ENCODE measurements around the gene FBN1.

FBN1 gene

GRCh38 chr15:48584090-48584811, 61.3 kb downstream of the FBN1 start:
- WGBS (ENCODE audit: extremely low coverage, insufficient coverage, low lambda C conversion rate), result no CpG with 5 or more reads among the region's 5 CpGs
- H4K8ac ChIP-seq (ENCODE audit: low read depth, low read length), result no peak overlapping the region
- no peak overlapping the region for H2BK5ac ChIP-seq (ENCODE audit: low read length)
- no peak overlapping the region for H3K9ac ChIP-seq (ENCODE audit: low read length)
- H3K4me2 ChIP-seq (ENCODE audit: low read length), result no peak overlapping the region
- H3K4me3 ChIP-seq (ENCODE audit: low read length), result no peak overlapping the region
- H3K23ac ChIP-seq (ENCODE audit: low read length), result no peak overlapping the region
- DNase-seq, result no peak
- no peaks in the 10 kb centered on the region for H3K79me1 ChIP-seq (ENCODE audit: low read length)
- H3K27ac ChIP-seq (ENCODE audit: low read depth, low read length), result no peak overlapping the region
- H4K5ac ChIP-seq (ENCODE audit: low read length), result no peak overlapping the region
- H3K79me2 ChIP-seq (ENCODE audit: control insufficient read depth, insufficient read depth, low read length), result no peaks in the 10 kb centered on the region
- no peaks in the 10 kb centered on the region for H3K27me3 ChIP-seq (ENCODE audit: insufficient read depth, low read length, poor library complexity)
- no peaks in the 10 kb centered on the region for H3K36me3 ChIP-seq (ENCODE audit: control insufficient read depth, insufficient read depth, low read length)
- H2BK15ac ChIP-seq (replicated peaks; ENCODE audit: low read depth), result no peak overlapping the region
- no peak overlapping the region for H3K56ac ChIP-seq (ENCODE audit: low read length)
- no peak overlapping the region for H2BK120ac ChIP-seq (ENCODE audit: low read depth, low read length)
- no peak overlapping the region for H3K4ac ChIP-seq (ENCODE audit: low read depth, low read length)
- no peak overlapping the region for H2AK5ac ChIP-seq (ENCODE audit: low read length)
- no peak overlapping the region for H3K18ac ChIP-seq (ENCODE audit: low read length)
- H3K4me1 ChIP-seq (ENCODE audit: control insufficient read depth, low read depth, low read length), result no peaks in the 10 kb centered on the region

- Histone ChIP-seq H3K36me3 (ENCODE audit: control insufficient read depth, insufficient read depth, low read length) (no peaks in the 10 kb centered on the region), H3K18ac (ENCODE audit: low read length) (no peak overlapping the region), H3K23ac (ENCODE audit: low read length) (no peak overlapping the region), H3K56ac (ENCODE audit: low read length) (no peak overlapping the region), H3K9ac (ENCODE audit: low read length) (no peak overlapping the region), H3K4me2 (ENCODE audit: low read length) (no peak overlapping the region), H3K4me3 (ENCODE audit: low read length) (no peak overlapping the region), H3K27me3 (ENCODE audit: insufficient read depth, low read length, poor library complexity) (no peaks in the 10 kb centered on the region), H2BK15ac (replicated peaks; ENCODE audit: low read depth) (no peak overlapping the region), H3K79me1 (ENCODE audit: low read length) (no peaks in the 10 kb centered on the region), H2BK5ac (ENCODE audit: low read length) (no peak overlapping the region), H2AK5ac (ENCODE audit: low read length) (no peak overlapping the region), H3K27ac (ENCODE audit: low read depth, low read length) (no peak overlapping the region), H4K8ac (ENCODE audit: low read depth, low read length) (no peak overlapping the region), H2BK120ac (ENCODE audit: low read depth, low read length) (no peak overlapping the region), H3K4ac (ENCODE audit: low read depth, low read length) (no peak overlapping the region), H3K4me1 (ENCODE audit: control insufficient read depth, low read depth, low read length) (no peaks in the 10 kb centered on the region), H4K5ac (ENCODE audit: low read length) (no peak overlapping the region), H3K79me2 (ENCODE audit: control insufficient read depth, insufficient read depth, low read length) (no peaks in the 10 kb centered on the region)
- WGBS (ENCODE audit: extremely low coverage, insufficient coverage, low lambda C conversion rate), result no CpG with 5 or more reads among the region's 11 CpGs
- DNase-seq, result no peak
Observed at GRCh38 chr15:48582452-48583247, 62.9 kb downstream of the FBN1 start.

GRCh38 chr15:48581219-48581618, 64.3 kb downstream of the FBN1 start:
- no peak for DNase-seq
- Histone ChIP-seq H2BK120ac (ENCODE audit: low read depth, low read length) (no peak overlapping the region), H4K8ac (ENCODE audit: low read depth, low read length) (no peak overlapping the region), H4K5ac (ENCODE audit: low read length) (no peak overlapping the region), H3K56ac (ENCODE audit: low read length) (no peak overlapping the region), H3K4ac (ENCODE audit: low read depth, low read length) (no peak overlapping the region), H3K79me2 (ENCODE audit: control insufficient read depth, insufficient read depth, low read length) (no peaks in the 10 kb centered on the region), H3K23ac (ENCODE audit: low read length) (no peak overlapping the region), H2BK15ac (replicated peaks; ENCODE audit: low read depth) (no peak overlapping the region), H3K79me1 (ENCODE audit: low read length) (no peaks in the 10 kb centered on the region), H3K4me1 (ENCODE audit: control insufficient read depth, low read depth, low read length) (no peaks in the 10 kb centered on the region), H3K9ac (ENCODE audit: low read length) (no peak overlapping the region), H2BK5ac (ENCODE audit: low read length) (no peak overlapping the region), H3K27me3 (ENCODE audit: insufficient read depth, low read length, poor library complexity) (no peaks in the 10 kb centered on the region), H2AK5ac (ENCODE audit: low read length) (no peak overlapping the region), H3K36me3 (ENCODE audit: control insufficient read depth, insufficient read depth, low read length) (no peaks in the 10 kb centered on the region), H3K4me2 (ENCODE audit: low read length) (no peak overlapping the region), H3K18ac (ENCODE audit: low read length) (no peak overlapping the region), H3K27ac (ENCODE audit: low read depth, low read length) (no peak overlapping the region), H3K4me3 (ENCODE audit: low read length) (no peak overlapping the region)
- no CpG with 5 or more reads among the region's 4 CpGs for WGBS (ENCODE audit: extremely low coverage, insufficient coverage, low lambda C conversion rate)

DNA sequence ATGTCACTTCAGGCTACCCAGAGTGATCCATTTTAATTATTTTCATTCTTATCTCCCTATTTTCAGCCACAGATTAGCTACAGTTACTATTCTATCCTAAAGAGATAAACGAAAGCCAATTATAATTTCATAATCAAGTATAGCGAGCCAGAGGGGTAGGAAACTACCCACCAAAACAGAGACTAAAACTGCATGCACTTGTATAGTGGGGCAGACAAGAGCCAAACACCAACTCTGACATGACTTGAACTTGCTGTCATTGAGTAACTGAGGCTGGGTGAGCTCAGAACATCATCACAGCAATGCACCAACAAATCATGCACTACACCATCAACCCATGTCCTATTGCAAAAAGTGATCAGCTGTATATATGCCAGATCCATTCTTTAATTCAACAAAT, 64.8 kb downstream of the FBN1 start:
- no peak for DNase-seq
- WGBS (ENCODE audit: extremely low coverage, insufficient coverage, low lambda C conversion rate), result no CpG with 5 or more reads among the region's 2 CpGs

GRCh38 chr15:48579945-48580671, 65.4 kb downstream of the FBN1 start:
- no peak overlapping the region for H3K18ac ChIP-seq (ENCODE audit: low read length)
- no peak overlapping the region for H2BK120ac ChIP-seq (ENCODE audit: low read depth, low read length)
- no peak for DNase-seq
- H3K23ac ChIP-seq (ENCODE audit: low read length), result no peak overlapping the region
- H2BK15ac ChIP-seq (replicated peaks; ENCODE audit: low read depth), result no peak overlapping the region
- no CpG with 5 or more reads among the region's 8 CpGs for WGBS (ENCODE audit: extremely low coverage, insufficient coverage, low lambda C conversion rate)
- no peak overlapping the region for H3K4ac ChIP-seq (ENCODE audit: low read depth, low read length)
- no peaks in the 10 kb centered on the region for H3K4me1 ChIP-seq (ENCODE audit: control insufficient read depth, low read depth, low read length)
- H2AK5ac ChIP-seq (ENCODE audit: low read length), result no peak overlapping the region
- H3K79me1 ChIP-seq (ENCODE audit: low read length), result no peaks in the 10 kb centered on the region
- no peak overlapping the region for H4K5ac ChIP-seq (ENCODE audit: low read length)
- no peak overlapping the region for H3K27ac ChIP-seq (ENCODE audit: low read depth, low read length)
- no peak overlapping the region for H3K4me2 ChIP-seq (ENCODE audit: low read length)
- H3K4me3 ChIP-seq (ENCODE audit: low read length), result no peak overlapping the region
- H2BK5ac ChIP-seq (ENCODE audit: low read length), result no peak overlapping the region
- H3K56ac ChIP-seq (ENCODE audit: low read length), result no peak overlapping the region
- no peaks in the 10 kb centered on the region for H3K27me3 ChIP-seq (ENCODE audit: insufficient read depth, low read length, poor library complexity)
- H4K8ac ChIP-seq (ENCODE audit: low read depth, low read length), result no peak overlapping the region
- H3K79me2 ChIP-seq (ENCODE audit: control insufficient read depth, insufficient read depth, low read length), result no peaks in the 10 kb centered on the region
- no peaks in the 10 kb centered on the region for H3K36me3 ChIP-seq (ENCODE audit: control insufficient read depth, insufficient read depth, low read length)
- no peak overlapping the region for H3K9ac ChIP-seq (ENCODE audit: low read length)

More for the DNA sequence above, 64.8 kb downstream of the FBN1 start:
- no peak overlapping the region for H3K27ac ChIP-seq (ENCODE audit: low read depth, low read length)
- H4K5ac ChIP-seq (ENCODE audit: low read length), result no peak overlapping the region
- no peak overlapping the region for H3K56ac ChIP-seq (ENCODE audit: low read length)
- H3K18ac ChIP-seq (ENCODE audit: low read length), result no peak overlapping the region
- no peak overlapping the region for H2AK5ac ChIP-seq (ENCODE audit: low read length)
- no peak overlapping the region for H2BK120ac ChIP-seq (ENCODE audit: low read depth, low read length)
- no peaks in the 10 kb centered on the region for H3K36me3 ChIP-seq (ENCODE audit: control insufficient read depth, insufficient read depth, low read length)
- no peaks in the 10 kb centered on the region for H3K27me3 ChIP-seq (ENCODE audit: insufficient read depth, low read length, poor library complexity)
- H2BK15ac ChIP-seq (replicated peaks; ENCODE audit: low read depth), result no peak overlapping the region
- no peaks in the 10 kb centered on the region for H3K79me1 ChIP-seq (ENCODE audit: low read length)
- no peak overlapping the region for H3K4ac ChIP-seq (ENCODE audit: low read depth, low read length)
- no peak overlapping the region for H4K8ac ChIP-seq (ENCODE audit: low read depth, low read length)
- no peaks in the 10 kb centered on the region for H3K79me2 ChIP-seq (ENCODE audit: control insufficient read depth, insufficient read depth, low read length)
- no peak overlapping the region for H3K9ac ChIP-seq (ENCODE audit: low read length)
- no peak overlapping the region for H2BK5ac ChIP-seq (ENCODE audit: low read length)
- no peaks in the 10 kb centered on the region for H3K4me1 ChIP-seq (ENCODE audit: control insufficient read depth, low read depth, low read length)
- no peak overlapping the region for H3K23ac ChIP-seq (ENCODE audit: low read length)
- H3K4me3 ChIP-seq (ENCODE audit: low read length), result no peak overlapping the region
- H3K4me2 ChIP-seq (ENCODE audit: low read length), result no peak overlapping the region

Measured in mesendoderm (in vitro differentiated cells).